Gastrocnemius medialis (tissue), 4 donors: ENCODE results near the gene KASH5. TPM values are rescaled to one million over a fixed set of nuclear protein-coding genes. Genes with fewer than 3 reads are reported as not detected.

Experiments
- ATAC-seq, 2 donors: fragments of 150-250 bp; one replicate each; pipeline ENCODE4 v1.9.1; 2016
- DNase-seq, 2 donors: peaks; one replicate each; pipeline ENCODE4 v3.0.0-alpha.2; 2019
- H3K27ac ChIP-seq, 4 donors: fragments of 200-600 bp; sonication (generic); 1 replicate in 1 of 4; 2 replicates in 3 of 4; pipeline ENCODE4 v1.5.1; 2016 to 2018; ENCODE audit warnings: mild to moderate bottlenecking in 2 of 4, moderate library complexity in 1 of 4
- H3K27me3 ChIP-seq, 3 donors: fragments of 200-600 bp; sonication (generic) in 2 of 3; 1 replicate in 1 of 3; 2 replicates in 2 of 3; pipeline versions ENCODE4 v1.5.1 to v1.6.0; 2016 to 2019; ENCODE audit warnings: mild to moderate bottlenecking in 1 of 3, moderate library complexity in 1 of 3
- H3K36me3 ChIP-seq, 2 donors: fragments of 200-600 bp; sonication (generic) in 1 of 2; one replicate each; pipeline ENCODE4 v1.5.1; 2017 to 2018
- H3K4me1 ChIP-seq, 2 donors: fragments of 200-600 bp; sonication (generic) in 1 of 2; one replicate each; pipeline ENCODE4 v1.5.1; 2016 to 2017; ENCODE audit warnings: mild to moderate bottlenecking in 2 of 2
- H3K4me3 ChIP-seq, 4 donors: fragments of 200-600 bp; sonication (generic) in 3 of 4; 1 replicate in 1 of 4; 2 replicates in 3 of 4; pipeline ENCODE4 v1.5.1; 2016 to 2019; ENCODE audit warnings: mild to moderate bottlenecking in 2 of 4
- H3K9me3 ChIP-seq, 3 donors: fragments of 200-600 bp; sonication (generic) in 2 of 3; 1 replicate in 1 of 3; 2 replicates in 2 of 3; pipeline ENCODE4 v1.5.1; 2016 to 2019
- POLR2A ChIP-seq, 2 donors: fragments of 450-650 bp; IDR thresholded peaks; one replicate each; pipeline ENCODE4 v1.6.1; 2017; ENCODE audit warnings: antibody characterized with exemption in 2 of 2, mild to moderate bottlenecking in 2 of 2, moderate library complexity in 2 of 2
- in situ Hi-C, 4 donors: fragments of 200-750 bp; cut with MboI; loops; one replicate each; pipeline versions ENCODE4 v1.15.0 to v1.8.0; 2017; ENCODE audit warnings: low sequenced_read_pairs in 4 of 4
- intact Hi-C: fragments of 100-400 bp; cut with DNase I; formaldehyde crosslinking; loops from one replicate; pipeline ENCODE4 v1.15.1; 2023; ENCODE audit warnings: low total_unique reads
- total RNA-seq, 4 donors: library from RNA; depleted of rRNA; stranded (reverse); fragments of >200 nt; gene quantifications; one replicate each; pipeline versions ENCODE4 v1.1.0 to v1.2.3, GENCODE V29; 2016
- TF ChIP-seq, protein P1 (sequence below), 5 experiments: fragments of 450-650 bp in 3 of 5; fragments of 200-600 bp in 2 of 5; sonication (generic) in 2 of 5; IDR thresholded peaks in 4 of 5; conservative IDR thresholded peaks in 1 of 5; 1 replicate in 4 of 5; 2 replicates in 1 of 5; pipeline ENCODE4 v1.5.1; 2016 to 2019; ENCODE audit warnings: antibody characterized with exemption in 5 of 5, mild to moderate bottlenecking in 3 of 5, moderate library complexity in 3 of 5

KASH5 gene
- total RNA-seq, 4 donors from 2014 or later, result not detected

DNA sequence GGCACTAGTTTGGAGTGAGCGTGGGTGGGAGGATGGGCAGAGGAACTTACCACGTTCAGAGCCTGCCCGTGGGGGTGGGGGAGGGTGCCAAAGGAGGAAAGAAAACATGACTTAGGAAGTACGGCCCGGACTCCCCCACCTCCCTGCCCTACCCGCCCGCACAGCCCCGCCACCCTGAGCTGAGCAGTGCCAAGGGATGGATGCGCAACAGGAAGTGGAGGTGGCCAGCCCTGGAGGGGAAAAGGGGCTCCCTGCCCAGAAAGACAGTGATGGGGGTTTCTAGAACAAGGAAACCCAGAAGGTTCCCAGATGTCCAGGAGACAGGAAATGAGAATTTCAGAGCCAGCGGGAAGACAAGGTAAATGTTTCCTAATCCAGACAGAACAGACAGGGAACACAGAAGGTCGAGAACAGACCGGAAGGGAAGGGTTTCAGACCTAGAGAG is 32.1 kb upstream of the KASH5 start:
- intact Hi-C loops (no loop called here), in situ Hi-C loops (no loop called here)
- DNase-seq, result no peak
- H3K9me3 ChIP-seq, result no peaks in the 10 kb centered on the region
- no peaks in the 10 kb centered on the region for H3K36me3 ChIP-seq
- ATAC-seq, result no peak
- H3K27me3 ChIP-seq, result no peaks in the 10 kb centered on the region
- no peaks in the 10 kb centered on the region for H3K4me1 ChIP-seq
- peak overlapping the region in 3 of 4 donors; percentile 34 to 57 (median 41) for H3K27ac ChIP-seq
- TF ChIP-seq POLR2A (IDR thresholded peaks at IDR 0.05), result no peak
- TF ChIP-seq, protein P1, sequence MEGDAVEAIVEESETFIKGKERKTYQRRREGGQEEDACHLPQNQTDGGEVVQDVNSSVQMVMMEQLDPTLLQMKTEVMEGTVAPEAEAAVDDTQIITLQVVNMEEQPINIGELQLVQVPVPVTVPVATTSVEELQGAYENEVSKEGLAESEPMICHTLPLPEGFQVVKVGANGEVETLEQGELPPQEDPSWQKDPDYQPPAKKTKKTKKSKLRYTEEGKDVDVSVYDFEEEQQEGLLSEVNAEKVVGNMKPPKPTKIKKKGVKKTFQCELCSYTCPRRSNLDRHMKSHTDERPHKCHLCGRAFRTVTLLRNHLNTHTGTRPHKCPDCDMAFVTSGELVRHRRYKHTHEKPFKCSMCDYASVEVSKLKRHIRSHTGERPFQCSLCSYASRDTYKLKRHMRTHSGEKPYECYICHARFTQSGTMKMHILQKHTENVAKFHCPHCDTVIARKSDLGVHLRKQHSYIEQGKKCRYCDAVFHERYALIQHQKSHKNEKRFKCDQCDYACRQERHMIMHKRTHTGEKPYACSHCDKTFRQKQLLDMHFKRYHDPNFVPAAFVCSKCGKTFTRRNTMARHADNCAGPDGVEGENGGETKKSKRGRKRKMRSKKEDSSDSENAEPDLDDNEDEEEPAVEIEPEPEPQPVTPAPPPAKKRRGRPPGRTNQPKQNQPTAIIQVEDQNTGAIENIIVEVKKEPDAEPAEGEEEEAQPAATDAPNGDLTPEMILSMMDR (IDR thresholded peaks at IDR 0.05 in 4 of 5, conservative IDR thresholded peaks at IDR 0.05 in 1 of 5), result no peak
- no peak overlapping the region for H3K4me3 ChIP-seq

DNA sequence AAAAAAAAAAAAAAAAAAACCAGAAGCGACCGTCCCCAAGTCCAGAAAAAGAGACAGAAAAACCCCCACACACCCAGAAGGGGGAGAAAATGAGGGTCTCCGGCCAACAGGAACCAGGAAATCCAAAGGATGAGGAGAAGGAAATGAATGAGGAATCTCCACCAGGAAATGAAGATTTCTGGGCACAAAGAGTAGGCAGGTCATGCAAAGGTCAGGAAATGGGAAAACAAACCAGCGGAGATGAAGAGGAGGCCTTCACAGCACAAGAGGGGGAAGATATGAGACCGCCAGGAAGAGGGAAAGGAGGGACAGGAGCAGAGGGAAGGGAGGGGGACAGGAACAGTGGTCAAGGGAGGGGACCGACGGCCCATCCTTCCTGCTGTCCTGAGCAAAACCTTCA is 31.7 kb upstream of the KASH5 start:
- ATAC-seq (no peak), DNase-seq (no peak)
- intact Hi-C loops, result no loop called here
- TF ChIP-seq, protein P1 (IDR thresholded peaks at IDR 0.05 in 4 of 5, conservative IDR thresholded peaks at IDR 0.05 in 1 of 5), result no peak
- TF ChIP-seq POLR2A (IDR thresholded peaks at IDR 0.05), result no peak
- no peak overlapping the region for H3K4me3 ChIP-seq
- H3K27me3 ChIP-seq, result peaks cover 0 to 3% (median 0%) of the 10 kb centered on the region in 3 donors
- no peaks in the 10 kb centered on the region for H3K4me1 ChIP-seq
- H3K9me3 ChIP-seq, result no peaks in the 10 kb centered on the region
- no peaks in the 10 kb centered on the region for H3K36me3 ChIP-seq
- peak overlapping the region in 3 of 4 donors; percentile 34 to 57 (median 41) for H3K27ac ChIP-seq
- in situ Hi-C loops, result no loop called here

DNA sequence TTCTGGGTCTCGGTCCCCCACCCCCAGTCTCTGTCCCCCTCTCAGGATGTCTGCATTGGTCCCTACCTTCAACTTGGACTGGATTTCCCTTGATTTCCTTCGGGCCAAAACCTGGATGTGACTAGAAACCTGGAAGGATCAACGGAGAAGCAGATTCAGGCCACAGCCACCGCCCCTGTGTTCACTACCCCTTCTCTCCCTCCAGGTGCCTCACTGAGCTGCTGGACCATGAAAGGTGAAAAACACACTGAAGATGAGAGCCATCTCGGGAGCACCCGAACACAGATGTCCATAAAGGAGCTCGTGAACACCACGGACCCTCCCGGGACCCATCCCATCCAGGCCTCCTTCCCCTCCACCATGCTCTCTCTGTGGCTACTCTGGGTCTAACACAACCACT is 30.9 kb upstream of the KASH5 start:
- ATAC-seq, result no peak
- no peaks in the 10 kb centered on the region for H3K9me3 ChIP-seq
- H3K36me3 ChIP-seq, result no peaks in the 10 kb centered on the region
- H3K27me3 ChIP-seq, result peaks cover 0 to 11% (median 2%) of the 10 kb centered on the region in 3 donors
- H3K4me1 ChIP-seq, result peaks cover 0 to 5% of the 10 kb centered on the region in 2 donors
- intact Hi-C loops, result no loop called here
- TF ChIP-seq, protein P1 (IDR thresholded peaks at IDR 0.05 in 4 of 5, conservative IDR thresholded peaks at IDR 0.05 in 1 of 5), result no peak
- no peak for TF ChIP-seq POLR2A (IDR thresholded peaks at IDR 0.05)
- in situ Hi-C loops, result no loop called here
- H3K27ac ChIP-seq, result peak overlapping the region in 2 of 4 donors; percentile 41 to 57
- H3K4me3 ChIP-seq, result no peak overlapping the region
- no peak for DNase-seq

DNA sequence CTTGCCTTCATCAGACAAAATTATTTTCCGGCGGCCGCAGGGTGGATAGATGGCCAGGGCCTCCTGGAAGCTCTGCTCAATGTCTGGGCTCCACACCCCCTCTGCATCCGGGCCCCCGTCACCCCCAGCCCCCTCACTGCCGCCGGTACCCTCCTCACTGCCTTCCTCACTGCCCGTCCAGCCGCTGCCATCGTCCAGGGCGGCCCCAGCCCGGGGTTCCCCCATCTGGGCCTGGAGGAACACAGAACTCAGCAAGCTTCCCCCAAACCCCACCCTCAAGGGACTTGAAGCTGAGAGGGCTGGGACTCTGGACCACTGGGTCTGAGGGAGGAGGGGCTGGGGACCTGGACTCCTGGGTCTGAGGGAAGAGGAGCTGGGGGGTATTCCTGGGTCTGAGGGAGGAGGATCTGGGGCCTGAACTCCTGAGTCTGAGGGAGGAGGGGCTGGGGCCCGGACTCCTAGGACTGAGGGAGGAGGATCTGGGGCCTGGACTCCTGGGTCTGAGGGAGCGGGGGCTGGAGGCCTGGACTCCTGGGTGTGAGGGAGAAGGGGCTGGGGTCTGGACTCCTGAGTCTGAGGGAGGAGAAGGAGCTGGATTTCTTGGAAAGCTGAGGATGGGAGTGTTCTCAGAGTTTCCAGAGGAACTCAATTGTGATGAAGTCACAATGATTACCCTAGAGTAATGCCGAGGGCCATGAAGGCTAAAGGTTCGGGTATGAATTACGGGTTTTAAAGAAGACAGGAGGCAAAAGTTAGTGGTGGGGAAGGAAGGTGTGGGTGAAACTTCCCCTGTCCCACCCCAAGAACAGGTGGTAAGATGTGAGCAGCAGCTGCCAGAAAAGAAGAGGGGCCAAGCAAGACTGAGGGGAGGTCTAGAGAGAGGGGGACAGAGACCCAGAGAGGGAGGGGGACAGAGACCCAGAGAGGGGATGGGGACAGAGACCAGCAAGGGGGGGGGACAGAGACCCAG is 27.9 kb upstream of the KASH5 start:
- H3K27ac ChIP-seq, result peak overlapping the region; percentile 82 to 91 (median 84)
- ATAC-seq (no peak), DNase-seq (no peak)
- TF ChIP-seq POLR2A (IDR thresholded peaks at IDR 0.05), result no peak
- TF ChIP-seq, protein P1 (IDR thresholded peaks at IDR 0.05 in 4 of 5, conservative IDR thresholded peaks at IDR 0.05 in 1 of 5), result no peak
- H3K4me1 ChIP-seq, result peaks cover 0 to 14% of the 10 kb centered on the region in 2 donors
- no peak overlapping the region for H3K4me3 ChIP-seq
- in situ Hi-C loops, result no loop called here
- intact Hi-C loops, result no loop called here
- no peaks in the 10 kb centered on the region for H3K9me3 ChIP-seq
- no peaks in the 10 kb centered on the region for H3K36me3 ChIP-seq
- H3K27me3 ChIP-seq, result peaks cover 5 to 31% (median 27%) of the 10 kb centered on the region in 3 donors
